GM15510 (cell line): ENCODE data around the gene IDE.

Experiments
- POLR2A ChIP-seq: IDR thresholded peaks from 3 replicates; pipeline ENCODE4 v1.6.1; 2011; ENCODE audit warnings: borderline replicate concordance; ENCODE audit not compliant: insufficient read length; ENCODE audit errors: extremely low read depth

IDE gene

GRCh38 chr10:92572362-92573090 is 1.4 kb downstream of the IDE start:
- TF ChIP-seq POLR2A = no peak

GRCh38 chr10:92571649-92572048 is 2.2 kb downstream of the IDE start:
- no peak for TF ChIP-seq POLR2A

GRCh38 chr10:92569071-92569470 is 4.8 kb downstream of the IDE start:
- no peak for TF ChIP-seq POLR2A

- no peak for TF ChIP-seq POLR2A
Measured at GRCh38 chr10:92567952-92568600, 5.8 kb downstream of the IDE start.

GRCh38 chr10:92562424-92562823 is 11.5 kb downstream of the IDE start:
- TF ChIP-seq POLR2A = no peak

- no peak for TF ChIP-seq POLR2A
Measured at GRCh38 chr10:92559046-92559445, 14.8 kb downstream of the IDE start.

- no peak for TF ChIP-seq POLR2A
Measured at GRCh38 chr10:92553959-92554358, 19.9 kb downstream of the IDE start.

GRCh38 chr10:92552310-92552709 is 21.6 kb downstream of the IDE start:
- no peak for TF ChIP-seq POLR2A

- no peak for TF ChIP-seq POLR2A
Measured at GRCh38 chr10:92550924-92551323, 23.0 kb downstream of the IDE start.

GRCh38 chr10:92547676-92548075 is 26.2 kb downstream of the IDE start:
- no peak for TF ChIP-seq POLR2A

GRCh38 chr10:92545556-92545955 is 28.3 kb downstream of the IDE start:
- no peak for TF ChIP-seq POLR2A

- no peak for TF ChIP-seq POLR2A
Measured at GRCh38 chr10:92544296-92544695, 29.6 kb downstream of the IDE start.

GRCh38 chr10:92542458-92542857 is 31.4 kb downstream of the IDE start:
- no peak for TF ChIP-seq POLR2A

- no peak for TF ChIP-seq POLR2A
Measured at GRCh38 chr10:92541583-92541982, 32.3 kb downstream of the IDE start.

GRCh38 chr10:92538231-92538958 is 35.5 kb downstream of the IDE start:
- no peak for TF ChIP-seq POLR2A
